NCI-H2227 treated with DMSO at 0.1 percent for 48 hours (cell line): Measurements from ENCODE around the gene LIPF.
"Not testable (repeated sequence)": the region's sequence is repeated elsewhere in the genome, so short reads cannot be mapped to it uniquely, and the experiment has no call there.

Source experiments
- DNase-seq: peaks from one replicate; lab custom pipeline; 2025; lab: John Stamatoyannopoulos, UW

The LIPF gene

DNA sequence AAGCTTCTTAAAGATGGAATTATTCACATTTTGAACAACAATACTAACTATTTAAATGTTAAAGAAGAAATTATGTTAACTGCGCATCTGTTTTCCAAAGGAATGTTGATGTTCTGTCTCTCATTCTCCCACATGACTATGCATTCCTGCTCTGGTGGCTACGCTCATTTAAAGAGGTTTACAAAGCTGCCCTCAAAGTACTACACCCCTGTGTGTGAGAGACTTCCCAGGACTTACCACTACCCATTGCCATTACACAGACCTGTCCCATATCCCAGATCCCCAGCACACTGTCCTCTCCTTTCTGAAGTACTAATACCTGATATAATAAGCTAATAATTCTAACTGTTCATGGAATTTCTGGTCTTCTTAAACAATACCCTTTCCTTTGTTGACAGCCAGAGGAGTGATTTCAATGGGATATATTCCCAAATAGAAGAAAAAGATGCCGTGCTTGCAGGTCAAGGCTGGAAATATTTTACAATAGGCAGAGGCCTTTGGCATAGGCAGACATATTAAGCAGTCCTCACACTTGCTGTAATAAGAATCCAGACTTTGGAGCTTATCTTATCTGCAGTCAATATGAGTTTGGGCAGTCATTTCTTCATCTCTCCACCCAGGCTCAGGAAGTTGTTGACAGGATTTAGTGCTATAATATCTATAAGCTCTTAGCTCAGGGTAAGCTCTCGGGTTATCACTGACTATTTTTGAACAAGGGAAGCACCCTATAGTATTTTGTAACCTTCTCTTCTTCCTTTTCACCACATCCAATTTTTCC is 12.2 kb downstream of the LIPF start:
- no peak for DNase-seq

DNA sequence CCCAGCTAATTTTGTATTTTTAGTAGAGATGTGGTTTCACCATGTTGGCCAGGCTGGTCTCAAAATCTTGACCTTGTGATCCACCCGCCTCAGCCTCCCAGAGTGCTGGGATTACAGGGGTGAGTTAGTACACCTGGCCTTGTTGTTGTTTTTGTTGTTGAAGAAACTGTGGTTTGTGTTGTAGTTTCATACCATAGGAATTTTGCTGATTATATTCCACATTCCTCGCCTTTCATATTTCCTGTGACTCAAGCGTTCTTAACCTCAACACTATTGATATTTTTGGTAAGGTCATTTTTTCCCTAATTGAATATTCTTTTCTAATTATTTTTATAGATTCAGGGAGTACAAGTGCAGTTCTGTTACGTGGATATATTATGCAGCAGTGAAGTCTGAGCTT is 16.7 kb downstream of the LIPF start:
- DNase-seq, result no peak

DNA sequence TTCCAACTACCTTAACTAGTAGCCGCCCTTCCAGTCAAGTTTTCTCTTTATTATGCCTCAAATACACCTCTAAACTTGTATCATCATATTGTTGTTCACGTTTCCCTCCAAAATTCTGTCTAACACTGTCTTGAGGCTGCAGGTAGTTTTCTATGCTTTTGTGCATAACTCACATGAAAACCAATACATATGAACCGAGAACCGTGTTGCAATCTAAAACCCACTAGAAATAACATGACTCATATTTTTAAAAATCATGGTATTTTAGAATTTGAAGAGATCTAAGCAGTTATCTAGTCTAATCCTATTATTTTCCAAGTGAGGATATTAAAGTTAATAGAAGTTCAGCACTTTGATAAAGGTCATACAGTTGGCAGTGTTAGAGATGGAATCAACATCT is 18.2 kb downstream of the LIPF start:
- DNase-seq, result no peak

DNA sequence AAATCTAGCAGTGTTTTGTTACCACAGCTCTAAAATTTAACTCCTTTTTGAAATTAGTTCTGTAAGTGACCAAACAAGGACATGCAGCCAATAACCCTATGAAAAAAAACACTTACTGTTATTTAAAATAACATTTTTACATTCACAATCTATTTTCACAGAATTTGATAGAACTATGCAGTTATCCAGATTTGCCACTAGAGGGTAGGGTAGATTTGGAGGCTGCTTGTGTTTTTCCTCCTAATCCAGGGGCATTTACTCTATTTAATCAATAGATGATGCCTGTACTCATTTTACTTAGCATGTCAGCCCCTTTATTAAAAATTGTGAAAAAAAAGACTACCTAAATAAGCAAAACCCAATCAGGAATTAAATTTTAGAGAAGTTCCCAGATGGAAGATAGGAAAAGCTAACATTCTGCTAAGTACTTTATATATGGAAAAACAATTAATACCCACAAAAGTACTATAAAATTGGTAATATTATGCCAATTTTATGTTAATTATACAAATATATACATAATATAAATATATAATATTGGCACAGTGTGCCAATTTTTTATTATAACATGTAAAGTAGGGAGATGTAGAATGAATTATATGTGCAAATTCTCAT is 23.7 kb downstream of the LIPF start:
- DNase-seq, result peak; percentile 2

DNA sequence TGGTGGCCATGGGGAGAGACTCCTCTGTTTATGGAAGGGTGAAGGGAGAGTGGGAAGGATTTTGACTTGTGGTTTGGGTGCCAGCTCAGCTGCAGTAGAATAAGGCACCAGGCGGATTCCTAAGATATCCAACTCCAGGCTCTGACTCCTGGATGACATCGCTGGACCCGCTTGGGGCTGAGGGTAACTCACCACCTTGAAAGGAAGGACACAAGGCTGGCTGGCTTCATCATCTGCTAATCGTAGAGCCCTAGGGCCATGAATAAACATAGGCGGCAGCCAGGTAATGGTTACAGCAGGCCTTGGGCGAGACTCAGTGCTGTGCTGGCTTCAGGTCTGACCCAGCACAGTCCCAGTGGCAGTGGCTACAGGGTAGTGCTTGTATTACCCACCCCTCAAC is 25.1 kb downstream of the LIPF start:
- DNase-seq, result no peak

DNA sequence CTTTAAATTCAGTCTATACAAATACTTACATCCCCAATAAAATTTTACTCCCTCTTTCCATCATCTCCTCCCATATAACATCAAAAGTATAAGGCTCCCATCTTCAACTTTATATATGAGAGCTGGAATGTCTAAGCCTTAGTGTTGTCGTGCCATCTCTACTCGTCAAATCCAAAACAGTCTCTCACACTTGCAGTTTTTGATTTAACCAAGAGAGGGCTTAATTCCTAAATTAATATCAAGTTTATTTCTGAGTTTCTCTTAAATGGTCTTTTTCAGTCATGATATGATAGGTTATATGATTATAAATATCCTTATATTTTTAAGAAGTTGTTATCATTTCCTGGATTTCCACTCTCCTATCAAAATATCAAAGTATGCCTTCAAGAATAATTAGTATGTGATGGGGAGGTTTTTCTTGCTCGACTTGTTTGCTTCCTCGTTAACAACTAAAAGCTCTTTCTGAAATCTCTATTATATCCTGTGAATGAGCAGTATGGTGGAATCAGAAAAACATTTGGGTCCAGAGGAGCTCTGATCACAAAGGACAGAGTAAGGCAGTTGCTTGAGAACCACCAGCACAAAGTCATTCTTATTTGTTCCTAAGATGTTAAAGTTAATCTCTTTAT is 29.3 kb downstream of the LIPF start:
- no peak for DNase-seq

DNA sequence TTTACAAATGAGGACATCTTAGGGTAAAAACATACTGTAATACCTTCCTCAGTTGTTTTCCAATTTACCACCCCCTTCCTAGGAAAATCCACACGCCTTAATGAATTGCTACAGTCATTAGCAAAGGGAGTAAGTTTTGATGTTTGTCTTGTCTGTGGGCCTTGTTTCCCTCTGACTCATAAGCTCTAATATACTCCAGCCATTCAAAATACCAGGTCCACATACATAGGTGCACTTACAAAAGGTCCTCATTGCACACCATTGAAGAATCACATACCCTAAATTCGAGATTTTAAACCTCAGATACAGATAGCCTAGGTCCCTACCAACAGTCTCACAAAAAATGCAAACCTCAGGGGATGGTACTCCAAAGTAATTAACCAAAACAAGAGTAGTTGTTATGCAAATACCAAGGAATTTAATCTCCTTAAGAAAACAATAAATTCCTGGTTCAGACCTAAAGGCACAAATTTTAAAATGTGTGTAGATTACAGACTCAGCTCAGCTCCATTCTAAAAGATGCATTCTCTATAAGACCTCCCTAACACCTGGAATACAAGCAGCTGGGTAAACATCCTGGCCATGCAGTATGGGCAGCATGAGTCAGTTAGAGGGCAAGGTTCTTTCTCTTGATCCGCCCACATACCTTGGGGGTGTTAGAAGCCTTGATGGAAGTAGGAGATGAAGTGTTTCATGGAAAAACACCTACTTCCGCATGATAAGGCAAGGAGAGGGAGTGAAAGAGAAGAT is 38.8 kb downstream of the LIPF start:
- no peak for DNase-seq

DNA sequence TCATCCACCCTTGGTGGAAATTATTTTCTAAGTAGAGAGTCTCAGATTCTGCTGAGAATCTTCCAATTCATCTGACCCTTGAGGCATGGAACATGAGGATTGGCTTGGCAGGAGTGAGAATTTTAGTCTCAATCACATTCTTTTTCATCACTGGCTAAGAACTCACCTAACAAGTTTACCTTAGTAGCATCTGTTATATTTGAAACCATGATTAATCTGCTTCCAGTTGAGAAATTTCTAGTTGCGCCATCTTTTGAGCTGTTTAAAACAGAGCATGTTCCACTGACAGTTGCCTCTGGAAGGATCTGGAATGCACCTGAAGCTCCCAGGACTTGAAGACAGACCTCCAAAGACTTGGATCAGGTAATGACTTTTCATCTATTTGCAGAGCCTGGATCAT is 41.7 kb downstream of the LIPF start, which contains the start of gene LIPK:
LIPK (plus strand) TSS at position 292 of the 400 bp plus-strand sequence. CDS start 18,295 bp downstream, outside the sequence.
- no peak for DNase-seq

DNA sequence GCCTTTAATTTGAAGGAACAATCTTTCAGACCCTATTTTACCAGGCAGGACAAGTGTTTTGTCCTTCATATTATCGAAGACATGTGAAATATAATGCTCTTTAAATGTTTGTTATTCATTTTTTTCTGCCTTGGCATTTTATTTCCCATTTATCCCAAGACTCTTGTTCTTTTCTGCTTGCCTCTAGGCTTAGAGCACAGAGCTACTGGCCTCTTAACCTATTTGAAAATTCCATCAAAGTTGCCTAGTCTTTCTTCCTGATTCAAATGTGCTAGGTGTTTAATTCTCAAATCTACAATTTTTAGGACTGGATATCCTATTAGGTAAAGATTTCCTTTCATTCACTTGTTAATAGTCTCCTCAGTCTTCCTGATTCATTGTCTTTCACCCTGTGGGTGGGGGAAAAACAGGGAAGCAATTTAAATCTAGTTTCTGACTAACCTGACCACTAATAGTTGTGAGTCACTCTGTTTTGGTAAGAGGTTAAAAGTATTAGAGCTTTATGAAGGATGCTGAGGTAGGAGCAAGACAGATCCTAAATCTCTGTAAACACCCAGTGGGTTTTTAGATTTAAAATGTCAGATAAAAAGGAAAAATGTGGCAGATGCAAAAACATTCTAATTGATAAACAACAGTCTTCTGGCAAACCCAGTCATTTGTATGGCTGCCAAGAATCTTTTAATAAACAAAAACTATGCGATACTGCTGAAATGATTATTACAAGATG is 43.4 kb downstream of the LIPF start:
- no peak for DNase-seq

DNA sequence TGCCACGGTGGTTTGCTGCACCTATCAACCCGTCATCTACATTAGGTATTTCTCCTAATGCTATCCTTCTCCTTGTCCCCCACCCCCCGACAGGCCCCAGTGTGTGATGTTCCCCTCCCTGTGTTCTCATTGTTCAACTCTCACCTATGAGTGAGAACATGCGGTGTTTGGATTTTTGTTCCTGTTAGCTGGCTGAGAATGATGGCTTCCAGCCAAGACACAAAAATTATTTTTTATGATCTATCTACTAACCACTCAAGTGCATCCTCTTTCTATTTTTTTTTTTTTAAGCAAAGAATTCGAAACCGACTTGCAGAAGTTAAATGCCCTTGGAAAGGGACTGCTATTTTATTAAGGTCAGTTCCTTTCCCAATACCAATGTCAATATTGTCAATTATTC is 45.1 kb downstream of the LIPF start:
- not testable (repeated sequence) for DNase-seq

DNA sequence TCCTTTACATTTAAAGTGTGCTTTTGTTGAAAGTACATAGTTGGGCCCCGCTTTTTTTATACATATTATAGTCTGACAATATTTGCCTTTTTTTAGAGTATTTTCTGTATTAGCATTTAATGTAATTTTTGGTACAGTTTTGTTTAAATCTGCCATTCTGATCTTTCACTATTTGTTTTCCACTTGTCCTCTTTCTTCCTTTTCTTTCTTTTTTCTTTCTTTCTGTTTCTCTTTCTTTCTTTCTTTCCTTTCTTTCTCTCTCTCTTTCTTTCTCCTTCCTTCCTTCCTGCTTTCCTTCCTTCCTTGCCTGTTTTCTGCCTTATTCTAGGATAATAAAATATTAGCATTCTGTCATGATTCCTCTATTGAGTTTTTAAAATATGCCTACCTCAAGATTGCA is 51.3 kb downstream of the LIPF start:
- DNase-seq, result no peak

DNA sequence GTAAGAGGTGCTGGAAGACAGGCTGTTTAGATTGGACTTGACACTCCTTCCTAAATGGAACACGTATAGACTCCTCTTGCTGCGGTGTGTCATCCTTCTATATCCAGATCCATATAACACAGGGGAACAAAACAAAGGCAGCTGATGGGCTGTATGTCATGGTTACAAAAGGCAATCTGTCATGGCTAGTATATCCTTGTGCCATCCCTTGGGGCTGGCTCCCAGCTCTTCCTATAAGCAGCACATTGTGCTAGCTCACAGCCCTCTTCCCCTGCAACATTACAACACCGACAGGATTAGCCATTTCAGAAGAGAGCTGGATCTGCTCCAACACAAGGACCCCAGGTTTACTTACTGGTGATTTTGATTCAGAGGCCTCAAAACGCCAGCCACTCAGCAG is 57.1 kb downstream of the LIPF start:
- DNase-seq, result no peak

DNA sequence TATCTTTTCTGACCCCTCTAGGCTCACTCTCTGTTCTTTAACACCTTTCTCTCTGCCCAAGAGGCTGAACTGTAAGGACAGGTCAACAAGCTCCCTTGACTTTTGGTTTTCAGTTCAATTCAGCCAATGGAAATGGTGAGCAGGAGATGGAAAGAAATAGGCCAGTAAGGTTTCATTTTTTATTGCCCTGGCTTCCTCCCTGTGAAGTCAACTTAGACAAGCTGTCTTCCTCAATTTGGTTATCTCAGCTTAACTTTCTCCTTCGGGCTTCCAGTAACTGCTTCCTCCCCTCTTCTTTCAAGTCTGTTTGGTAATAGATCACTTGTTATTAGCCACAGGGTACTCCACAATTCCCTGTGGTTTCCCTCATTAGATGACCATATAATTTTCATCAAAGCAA is 61.6 kb downstream of the LIPF start:
- no peak for DNase-seq

DNA sequence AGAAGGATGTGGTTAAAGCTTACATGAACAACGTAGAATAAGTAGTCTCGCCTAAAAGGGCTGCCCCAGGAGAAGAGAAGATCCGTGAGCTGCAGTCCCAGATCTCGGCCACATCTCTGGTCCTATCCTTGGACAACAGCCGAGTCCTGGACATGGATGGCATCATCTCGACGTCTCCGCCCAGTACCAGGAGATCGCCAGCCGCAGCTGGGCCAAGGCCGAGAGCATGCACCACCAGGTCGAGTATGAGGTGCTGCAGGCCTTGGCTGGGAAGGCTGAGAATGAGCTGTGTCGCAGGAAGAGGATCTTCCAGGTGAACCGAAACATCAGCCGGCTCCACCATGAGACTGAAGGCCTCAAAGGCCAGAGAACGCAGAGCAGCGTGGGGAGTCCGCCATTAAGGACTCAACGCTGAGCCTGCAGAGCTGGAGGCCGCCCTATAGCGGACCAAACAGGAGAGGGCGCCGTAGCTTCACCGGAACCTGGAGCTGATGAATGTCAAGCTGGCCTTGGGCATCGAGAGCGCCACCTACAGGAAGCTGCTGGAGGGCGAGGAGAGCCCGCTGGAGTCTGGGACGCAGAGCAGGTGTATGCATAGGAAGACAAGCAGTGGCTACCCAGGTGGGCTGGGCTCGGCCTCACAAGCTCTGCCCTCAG is 64.0 kb downstream of the LIPF start:
- DNase-seq, result no peak
